ENCODE results near the gene LTBP3. TPM values are rescaled to one million over a fixed set of nuclear protein-coding genes. Genes with fewer than 3 reads are reported as not detected.

The LTBP3 gene
- total and polyA plus RNA-seq, 10 donors, result 20.6 to 137 (median 87.5) TPM

DNA sequence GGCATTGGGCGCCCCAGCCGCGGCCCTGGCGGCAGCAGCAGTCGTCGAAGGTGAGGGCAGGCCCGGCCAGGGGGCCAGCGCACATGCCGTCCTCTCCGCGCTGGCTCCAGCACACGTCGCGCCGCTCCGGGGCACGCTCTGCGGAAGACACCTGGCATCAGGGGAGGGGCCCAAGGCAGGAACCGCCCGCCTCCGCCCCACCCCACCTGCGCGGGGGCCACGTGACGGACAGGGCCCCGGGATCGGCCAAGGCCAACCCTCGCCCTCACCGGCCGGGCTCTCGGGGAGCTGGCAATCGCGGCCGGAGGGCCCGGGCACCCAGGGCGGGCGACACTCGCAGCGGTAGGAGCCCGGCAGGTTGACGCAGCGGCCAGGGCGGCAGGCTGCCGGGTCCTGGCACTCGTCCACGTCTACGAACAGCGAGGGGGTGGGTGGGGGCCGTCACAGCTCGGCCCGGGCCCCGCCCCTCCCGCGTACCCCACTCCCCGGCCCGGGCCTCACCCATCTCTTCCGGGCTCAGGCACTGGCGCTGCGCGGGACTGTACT lies 18.3 kb downstream of the LTBP3 start:
- Histone ChIP-seq H3K36me3 (peaks cover 0 to 49% (median 33%) of the 10 kb centered on the region in 6 donors), H3K27ac (peak overlapping the region; percentile 79 to 96 (median 90)), H3K4me3 (peak overlapping the region; percentile 63 to 98 (median 82)), H3K27me3 (replicated peaks in 1 of 7) (no peaks in the 10 kb centered on the region), H3K9me3 (no peaks in the 10 kb centered on the region), H3K4me1 (peaks cover 7 to 58% (median 42%) of the 10 kb centered on the region in 6 donors)
- TF ChIP-seq, protein P1, sequence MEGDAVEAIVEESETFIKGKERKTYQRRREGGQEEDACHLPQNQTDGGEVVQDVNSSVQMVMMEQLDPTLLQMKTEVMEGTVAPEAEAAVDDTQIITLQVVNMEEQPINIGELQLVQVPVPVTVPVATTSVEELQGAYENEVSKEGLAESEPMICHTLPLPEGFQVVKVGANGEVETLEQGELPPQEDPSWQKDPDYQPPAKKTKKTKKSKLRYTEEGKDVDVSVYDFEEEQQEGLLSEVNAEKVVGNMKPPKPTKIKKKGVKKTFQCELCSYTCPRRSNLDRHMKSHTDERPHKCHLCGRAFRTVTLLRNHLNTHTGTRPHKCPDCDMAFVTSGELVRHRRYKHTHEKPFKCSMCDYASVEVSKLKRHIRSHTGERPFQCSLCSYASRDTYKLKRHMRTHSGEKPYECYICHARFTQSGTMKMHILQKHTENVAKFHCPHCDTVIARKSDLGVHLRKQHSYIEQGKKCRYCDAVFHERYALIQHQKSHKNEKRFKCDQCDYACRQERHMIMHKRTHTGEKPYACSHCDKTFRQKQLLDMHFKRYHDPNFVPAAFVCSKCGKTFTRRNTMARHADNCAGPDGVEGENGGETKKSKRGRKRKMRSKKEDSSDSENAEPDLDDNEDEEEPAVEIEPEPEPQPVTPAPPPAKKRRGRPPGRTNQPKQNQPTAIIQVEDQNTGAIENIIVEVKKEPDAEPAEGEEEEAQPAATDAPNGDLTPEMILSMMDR (IDR thresholded peaks at IDR 0.05 in 8 of 11, conservative IDR thresholded peaks at IDR 0.05 in 3 of 11), result peak in 5 of 11 experiments; percentile 28 to 83 (median 64)
- TF ChIP-seq POLR2A (IDR thresholded peaks at IDR 0.05), result no peak
- TF ChIP-seq POLR2AphosphoS5 (IDR thresholded peaks at IDR 0.05), result peak in 1 of 3 donors; percentile 65
- intact Hi-C loops (cut with DNase I; ENCODE audit: low total_unique reads), result loop anchor here (5.0 kb wide), 1 partner anchor 47 kb away; no protein-coding TSS in a partner anchor
- no peak for DNase-seq
- 8 to 33% (median 16%) methylated on average over 23 to 60 of the region's 60 CpGs for WGBS, 5 donors

DNA sequence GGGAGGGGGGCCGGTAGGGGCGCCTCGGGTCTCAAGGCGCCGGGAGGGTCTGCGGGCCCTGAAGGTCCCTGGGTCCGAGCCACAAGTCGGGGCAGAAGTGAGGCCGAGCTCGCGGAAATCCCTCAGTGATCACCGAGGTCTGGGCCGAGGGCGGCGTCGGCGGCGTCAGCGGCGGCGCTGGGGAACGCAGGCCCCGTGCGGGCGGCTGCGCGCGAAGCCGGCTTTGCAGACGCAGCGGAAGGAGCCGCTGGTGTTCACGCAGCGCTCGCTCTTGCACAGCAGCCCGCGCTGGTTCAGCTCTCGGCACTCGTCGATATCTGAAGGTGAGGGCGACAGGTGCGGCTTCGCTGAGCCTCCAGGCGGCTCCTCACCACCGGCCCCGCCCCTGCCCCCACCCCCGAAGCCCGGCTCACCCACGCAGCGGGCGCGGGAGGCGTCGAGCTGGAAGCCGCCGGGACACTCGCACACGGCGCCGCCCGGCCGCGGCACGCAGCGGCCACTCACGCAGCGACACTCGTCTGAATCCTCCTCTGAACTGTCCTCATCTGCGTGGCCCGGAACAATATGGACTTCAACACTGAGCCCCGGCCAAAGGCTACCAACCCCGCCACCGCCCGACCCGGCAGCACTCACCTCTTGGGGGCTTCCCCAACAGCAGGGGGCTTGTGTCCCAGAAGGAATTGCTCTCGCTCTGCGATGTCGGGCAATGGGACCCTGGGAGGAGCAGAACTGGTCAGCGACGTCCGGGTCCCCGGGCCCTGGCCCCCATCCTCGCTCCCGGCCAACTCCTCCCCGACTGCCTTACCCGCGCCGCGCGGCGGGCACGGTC lies 19.0 kb downstream of the LTBP3 start:
- peaks cover 0 to 56% (median 34%) of the 10 kb centered on the region in 6 donors for H3K36me3 ChIP-seq
- intact Hi-C loops (cut with DNase I; ENCODE audit: low total_unique reads), result no loop called here
- no peaks in the 10 kb centered on the region for H3K27me3 ChIP-seq (replicated peaks in 1 of 7)
- TF ChIP-seq POLR2A (IDR thresholded peaks at IDR 0.05), result no peak
- TF ChIP-seq POLR2AphosphoS5 (IDR thresholded peaks at IDR 0.05), result no peak
- TF ChIP-seq, protein P1 (IDR thresholded peaks at IDR 0.05 in 8 of 11, conservative IDR thresholded peaks at IDR 0.05 in 3 of 11), result no peak
- peaks cover 7 to 58% (median 42%) of the 10 kb centered on the region in 6 donors for H3K4me1 ChIP-seq
- H3K9me3 ChIP-seq, result no peaks in the 10 kb centered on the region
- H3K27ac ChIP-seq, result peak overlapping the region; percentile 79 to 96 (median 90)
- H3K4me3 ChIP-seq, result peak overlapping the region; percentile 63 to 98 (median 82)
- peak; percentile 81 for DNase-seq
- WGBS, 5 donors, result 67 to 87% (median 80%) methylated on average over 66 to 92 of the region's 92 CpGs

DNA sequence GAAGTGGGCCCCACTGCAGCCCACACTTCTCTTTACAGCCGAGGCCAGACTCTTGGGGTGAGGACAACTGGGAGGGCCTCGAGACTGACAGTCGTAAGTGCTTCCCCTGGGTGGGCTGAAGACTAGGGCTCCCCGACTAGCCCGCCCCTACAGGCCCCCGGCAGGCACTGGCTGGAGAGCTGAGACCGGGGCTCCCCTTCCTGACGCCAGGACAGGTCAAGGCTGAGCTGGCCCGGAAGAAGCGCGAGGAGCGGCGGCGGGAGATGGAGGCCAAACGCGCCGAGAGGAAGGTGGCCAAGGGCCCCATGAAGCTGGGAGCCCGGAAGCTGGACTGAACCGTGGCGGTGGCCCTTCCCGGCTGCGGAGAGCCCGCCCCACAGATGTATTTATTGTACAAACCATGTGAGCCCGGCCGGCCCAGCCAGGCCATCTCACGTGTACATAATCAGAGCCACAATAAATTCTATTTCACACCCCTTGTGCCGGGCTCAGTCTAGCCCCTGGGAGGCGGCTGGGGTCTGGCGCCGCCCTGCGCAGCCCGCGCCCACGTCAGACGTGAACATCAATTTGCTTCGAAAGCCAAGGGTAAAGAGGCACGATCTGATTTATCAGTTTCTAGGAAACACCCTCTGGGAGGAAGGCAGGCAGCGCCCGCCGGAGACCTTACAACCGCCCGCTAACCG lies 19.8 kb downstream of the LTBP3 start:
- intact Hi-C loops (cut with DNase I; ENCODE audit: low total_unique reads), result no loop called here
- Histone ChIP-seq H3K4me1 (peaks cover 7 to 58% (median 42%) of the 10 kb centered on the region in 6 donors), H3K36me3 (peaks cover 0 to 64% (median 39%) of the 10 kb centered on the region in 6 donors), H3K4me3 (peak overlapping the region in 1 of 8 donors; percentile 98), H3K9me3 (no peaks in the 10 kb centered on the region), H3K27me3 (replicated peaks in 1 of 7) (no peaks in the 10 kb centered on the region), H3K27ac (peak overlapping the region; percentile 48 to 96 (median 89))
- peak; percentile 68 to 86 (median 79) for TF ChIP-seq POLR2AphosphoS5 (IDR thresholded peaks at IDR 0.05)
- TF ChIP-seq, protein P1 (IDR thresholded peaks at IDR 0.05 in 8 of 11, conservative IDR thresholded peaks at IDR 0.05 in 3 of 11), result no peak
- DNase-seq, result peak; percentile 87
- 63 to 88% (median 78%) methylated on average over 30 to 43 of the region's 43 CpGs for WGBS, 5 donors

All from spleen (tissue), 11 donors.